HL-60/S4 treated with phorbol 12-myristate 13-acetate at 8.2 ng/mL for 4 days and 3 days (cell line): ENCODE results near the gene RCAN1.
"Not testable (repeated sequence)": the region's sequence is repeated elsewhere in the genome, so short reads cannot be mapped to it uniquely, and the experiment has no call there.

ENCODE experiments used
- in situ Hi-C: fragments of 300-500 bp; cut with MboI; formaldehyde crosslinking; loops from 2 replicates; pipeline ENCODE4 v1.15.0; 2022; ENCODE audit warnings: low sequenced_read_pairs

Gene RCAN1

DNA sequence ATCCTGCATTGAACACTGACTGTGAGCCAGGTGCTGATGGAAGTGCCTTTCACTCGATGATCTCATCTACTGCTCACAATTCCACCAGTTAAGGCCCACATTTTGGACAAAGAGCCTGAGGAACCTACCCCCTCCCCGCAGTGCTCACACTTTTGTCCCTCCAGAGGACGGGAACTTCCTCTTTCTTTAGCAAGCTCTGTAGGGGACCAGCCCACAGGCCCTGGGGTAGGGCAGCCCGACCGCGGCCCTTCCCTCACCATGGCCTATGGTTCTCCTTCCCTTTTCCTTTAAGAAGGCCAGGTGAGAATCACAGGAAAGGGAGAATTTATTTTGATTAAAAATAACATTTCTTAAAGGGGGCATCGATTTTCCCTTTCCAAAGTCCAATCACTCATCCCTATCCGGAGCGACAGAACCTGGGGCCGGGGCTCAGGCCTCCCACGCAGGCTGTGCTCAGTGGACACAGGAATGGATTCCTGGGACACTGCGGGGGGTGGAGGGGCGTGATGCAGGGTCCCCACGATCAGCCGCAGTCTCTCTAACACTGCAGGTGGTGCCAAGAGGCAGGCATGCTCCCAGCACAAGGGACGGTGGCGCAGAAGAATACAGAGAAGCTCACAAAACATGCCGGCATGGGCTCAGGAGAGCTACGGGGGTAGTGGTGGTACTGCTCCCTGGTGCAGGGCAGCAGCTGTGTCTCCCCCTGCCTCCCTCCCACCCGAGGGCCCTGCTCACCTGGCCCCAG, 94.0 kb downstream of the RCAN1 start:
- in situ Hi-C loops: no loop called here

DNA sequence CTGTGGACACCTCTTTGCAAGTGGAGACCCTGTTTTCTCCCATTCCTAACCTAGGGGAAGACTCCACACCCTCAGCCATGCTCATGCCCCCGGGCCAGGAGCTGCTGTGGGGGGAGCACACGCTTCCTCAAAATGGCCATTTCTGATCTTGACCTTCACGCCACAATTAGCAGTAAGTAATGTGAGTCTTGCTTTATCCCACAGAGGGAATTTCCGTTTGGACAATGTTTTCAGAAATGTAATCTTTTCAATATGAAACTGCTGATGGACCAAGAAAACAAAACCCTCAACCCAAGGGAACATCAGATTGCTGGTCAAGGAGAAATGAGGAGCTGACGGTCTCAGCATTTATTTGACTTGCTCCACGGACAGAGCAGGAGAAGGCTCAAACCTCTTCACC, 94.6 kb downstream of the RCAN1 start:
- in situ Hi-C loops: no loop called here

DNA sequence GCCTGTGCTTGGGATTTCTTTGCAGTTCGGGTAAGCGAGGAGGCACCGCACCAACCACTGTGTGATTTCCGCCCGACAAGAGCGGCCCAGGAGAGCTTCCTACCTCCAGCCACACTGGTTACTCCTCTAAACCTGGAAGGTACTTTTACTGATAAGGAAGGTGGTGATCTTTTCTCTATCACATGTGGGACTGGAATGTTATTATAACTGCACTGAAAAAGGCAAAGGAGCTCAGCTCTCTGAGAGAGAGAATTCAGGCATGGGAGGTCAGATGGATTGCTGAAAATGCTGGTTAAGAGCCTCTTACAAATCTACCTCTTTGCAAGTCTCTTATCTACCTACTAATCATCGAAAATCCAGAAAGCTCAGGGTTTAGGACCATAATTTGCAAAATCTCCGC, 95.2 kb downstream of the RCAN1 start:
- in situ Hi-C loops: no loop called here

DNA sequence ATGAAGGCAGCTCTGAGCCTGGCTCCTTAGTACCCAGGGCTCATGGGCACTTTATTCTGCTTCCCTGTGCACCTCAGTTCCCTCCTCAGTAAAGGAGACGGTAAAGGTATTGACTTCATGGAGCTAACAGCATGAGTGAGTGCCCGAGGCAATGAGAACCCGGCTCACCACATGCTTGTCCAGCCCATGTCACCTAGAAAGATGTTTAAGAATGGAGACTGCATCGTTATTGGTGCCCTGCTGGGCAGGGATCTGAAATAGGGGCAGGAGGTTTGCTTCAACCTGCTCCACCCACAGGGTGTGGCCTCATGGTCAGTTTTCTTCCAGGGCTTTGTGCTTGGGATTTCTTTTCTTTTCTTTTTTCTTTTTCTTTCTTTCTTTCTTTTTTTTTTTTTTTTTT, 95.9 kb downstream of the RCAN1 start:
- in situ Hi-C loops: no loop called here

DNA sequence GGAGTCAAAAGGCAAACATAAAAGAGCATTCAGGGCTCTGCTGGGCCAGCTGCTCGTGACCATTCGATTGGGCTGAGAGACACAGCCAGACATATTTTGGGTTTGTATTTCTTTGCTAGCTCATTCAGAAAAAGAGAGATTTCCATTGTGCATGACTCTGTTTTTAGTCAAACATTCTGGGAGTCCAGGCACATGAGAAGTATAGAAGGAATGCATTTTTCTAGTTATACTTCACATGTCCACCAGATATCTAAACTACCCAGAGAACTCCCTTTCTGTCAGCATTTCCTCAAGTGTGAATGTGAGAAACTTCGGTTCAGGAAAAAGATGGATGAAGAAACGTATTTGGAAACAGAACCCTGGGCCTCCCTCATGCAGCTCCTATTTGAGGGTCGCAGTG, 96.6 kb downstream of the RCAN1 start:
- in situ Hi-C loops: no loop called here

DNA sequence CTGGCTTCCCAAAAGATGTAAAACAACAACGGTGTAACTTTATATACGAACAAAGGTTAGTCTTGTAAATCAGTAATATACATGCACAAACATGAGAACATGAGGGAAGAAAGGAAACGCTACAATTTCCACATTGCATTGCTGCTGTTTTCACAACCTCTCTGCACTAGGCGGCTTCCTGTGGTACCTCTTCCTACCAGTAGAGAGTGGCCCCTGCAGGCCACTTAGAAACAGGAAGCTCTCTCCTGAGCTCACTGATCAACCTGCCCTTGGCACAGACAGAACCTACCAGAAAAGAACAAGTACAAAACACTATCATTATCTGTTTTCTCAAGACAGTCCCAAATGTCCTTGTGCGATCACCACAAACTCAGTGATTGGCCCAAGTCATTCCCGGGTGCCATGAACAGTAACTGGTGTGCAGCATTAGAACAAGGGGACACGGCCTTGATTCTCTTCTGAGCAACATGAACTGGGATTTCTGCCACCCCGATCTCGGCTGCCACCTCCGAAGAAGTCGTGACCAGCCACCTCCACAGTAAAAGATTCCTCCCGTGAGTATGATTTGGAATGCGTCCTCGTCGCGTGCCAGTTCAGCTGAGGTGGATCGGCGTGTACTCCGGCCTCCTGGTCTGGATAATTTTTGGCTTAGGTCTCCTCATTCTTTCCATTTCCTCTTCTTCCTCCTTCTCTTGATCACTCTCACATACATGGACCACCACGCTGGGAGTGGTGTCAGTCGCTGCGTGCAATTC, 97.2 kb downstream of the RCAN1 start:
- in situ Hi-C loops: no loop called here

DNA sequence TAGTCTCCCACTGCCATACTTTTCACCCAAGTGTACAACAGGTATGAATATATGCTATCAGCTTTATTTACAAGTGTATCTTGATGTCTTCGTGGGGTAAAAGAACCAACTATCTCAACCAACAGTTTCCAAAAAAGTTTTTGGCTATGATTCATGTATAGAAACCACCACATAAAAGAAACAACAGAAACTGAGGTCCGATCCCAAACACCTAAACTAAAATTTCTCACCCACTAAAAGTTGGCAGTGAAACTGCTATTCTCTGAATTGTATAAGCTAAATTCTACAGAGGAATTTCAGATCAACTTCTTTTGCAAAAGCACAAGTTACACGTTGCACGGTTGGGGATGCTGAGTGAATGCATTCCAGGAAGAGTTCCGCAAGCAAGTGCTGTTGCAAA, 97.9 kb downstream of the RCAN1 start:
- in situ Hi-C loops: no loop called here

DNA sequence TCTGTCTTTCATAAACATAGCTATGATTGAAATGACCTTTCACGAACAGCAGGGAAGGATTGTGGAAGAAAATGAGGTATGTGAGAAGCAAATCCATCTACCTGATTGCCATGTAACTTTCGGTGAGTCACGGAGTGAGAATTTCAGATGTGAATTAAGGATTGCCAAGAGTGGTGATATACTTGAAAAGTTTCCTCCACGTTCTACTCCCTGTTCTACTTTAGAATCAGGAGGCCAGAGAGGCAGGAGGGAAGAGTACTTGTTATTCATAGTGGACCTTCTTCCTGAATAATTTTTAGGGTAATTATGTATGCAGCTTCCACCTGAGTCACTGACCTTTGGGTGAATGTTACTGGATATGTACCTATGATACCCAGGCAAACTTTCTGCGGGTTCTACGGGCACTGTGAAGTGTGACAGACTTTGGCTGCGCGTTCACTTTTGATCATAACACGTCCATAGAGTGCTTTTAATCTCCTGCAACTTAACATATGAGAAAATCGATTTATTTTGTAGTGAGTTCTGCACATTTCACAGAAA, 100.3 kb downstream of the RCAN1 start:
- in situ Hi-C loops: no loop called here

DNA sequence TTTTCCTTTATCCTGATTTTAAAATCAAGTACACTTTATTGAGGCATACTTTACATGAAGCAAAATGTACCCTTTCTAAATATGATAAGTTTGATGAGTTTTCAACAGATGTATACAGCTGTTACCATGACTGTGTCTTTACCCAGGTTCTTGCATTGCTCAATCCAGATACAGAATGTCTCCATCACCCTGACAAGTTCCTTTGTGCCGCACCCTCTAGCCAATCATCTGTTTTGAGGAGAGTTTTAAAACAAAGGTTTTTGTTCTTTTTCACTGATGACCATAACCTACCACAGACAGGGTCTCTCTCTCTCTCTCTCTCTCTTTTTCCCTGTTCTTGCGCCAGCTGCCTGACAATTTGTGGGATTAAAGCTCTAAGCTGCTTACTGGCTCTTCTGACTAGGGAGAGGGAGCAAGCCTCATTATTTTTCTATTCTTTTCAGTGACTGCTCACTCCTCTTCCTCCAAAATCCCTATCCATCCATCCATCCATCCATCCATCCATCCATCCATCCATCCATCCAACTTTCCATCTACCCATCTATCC, 101.7 kb downstream of the RCAN1 start:
- in situ Hi-C loops: no loop called here

DNA sequence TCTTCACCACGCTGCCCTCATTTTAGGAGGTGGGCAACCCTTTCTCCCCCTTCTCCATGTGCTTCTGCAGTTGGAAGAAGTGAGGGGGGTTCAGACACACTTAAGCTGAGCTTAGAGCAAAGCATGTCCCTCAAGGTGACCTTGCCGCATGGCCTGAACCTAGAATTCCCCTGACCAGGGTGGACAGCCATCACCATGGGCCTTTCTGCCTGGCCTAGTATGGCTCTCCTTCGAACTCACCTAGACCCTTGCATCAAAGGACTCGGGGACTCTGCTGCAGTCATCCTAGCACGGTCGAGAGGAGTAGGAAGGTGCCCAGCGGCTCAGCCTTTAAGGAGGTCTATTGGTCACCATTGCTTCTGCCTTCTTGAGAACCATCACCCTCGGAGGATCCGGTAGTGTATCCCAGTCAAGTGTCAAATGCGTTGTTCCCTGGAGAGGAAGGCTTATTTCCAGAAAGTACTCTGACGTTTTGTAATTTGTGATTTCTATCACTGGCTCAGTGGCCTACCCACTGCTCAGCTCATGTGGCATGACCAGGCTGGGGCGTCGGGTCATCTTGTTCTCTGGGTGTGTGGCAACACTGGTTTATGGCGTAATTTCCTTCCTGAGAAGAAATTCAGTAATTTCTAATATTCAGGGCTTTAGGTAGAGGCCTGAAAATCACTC, 103.0 kb downstream of the RCAN1 start, which contains the start of gene KCNE1:
Gene KCNE1 (minus strand): TSS at position 424 of the 669 bp plus-strand sequence. CDS start 62,576 bp downstream, outside the sequence.
- in situ Hi-C loops: no loop called here

DNA sequence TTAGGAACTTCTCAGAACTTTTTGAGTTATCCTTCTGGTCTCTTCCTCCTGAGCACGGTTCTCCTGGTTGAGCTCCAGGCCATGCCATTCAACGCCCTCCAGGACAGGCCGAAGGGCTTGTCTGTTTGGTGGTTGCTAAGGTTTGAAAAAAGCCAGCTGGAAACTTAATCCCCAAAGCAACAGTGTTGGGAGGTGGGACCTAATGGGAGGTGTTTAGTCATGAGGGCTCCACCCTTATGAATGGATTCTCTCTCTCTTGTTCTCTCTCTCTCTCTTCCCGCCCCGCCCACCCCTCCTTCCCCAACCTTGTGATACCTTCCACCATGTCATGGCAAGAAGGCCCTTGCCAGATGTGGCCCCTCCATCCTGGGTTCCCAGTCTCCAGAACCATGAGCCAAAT, 103.7 kb downstream of the RCAN1 start:
- in situ Hi-C loops: no loop called here

DNA sequence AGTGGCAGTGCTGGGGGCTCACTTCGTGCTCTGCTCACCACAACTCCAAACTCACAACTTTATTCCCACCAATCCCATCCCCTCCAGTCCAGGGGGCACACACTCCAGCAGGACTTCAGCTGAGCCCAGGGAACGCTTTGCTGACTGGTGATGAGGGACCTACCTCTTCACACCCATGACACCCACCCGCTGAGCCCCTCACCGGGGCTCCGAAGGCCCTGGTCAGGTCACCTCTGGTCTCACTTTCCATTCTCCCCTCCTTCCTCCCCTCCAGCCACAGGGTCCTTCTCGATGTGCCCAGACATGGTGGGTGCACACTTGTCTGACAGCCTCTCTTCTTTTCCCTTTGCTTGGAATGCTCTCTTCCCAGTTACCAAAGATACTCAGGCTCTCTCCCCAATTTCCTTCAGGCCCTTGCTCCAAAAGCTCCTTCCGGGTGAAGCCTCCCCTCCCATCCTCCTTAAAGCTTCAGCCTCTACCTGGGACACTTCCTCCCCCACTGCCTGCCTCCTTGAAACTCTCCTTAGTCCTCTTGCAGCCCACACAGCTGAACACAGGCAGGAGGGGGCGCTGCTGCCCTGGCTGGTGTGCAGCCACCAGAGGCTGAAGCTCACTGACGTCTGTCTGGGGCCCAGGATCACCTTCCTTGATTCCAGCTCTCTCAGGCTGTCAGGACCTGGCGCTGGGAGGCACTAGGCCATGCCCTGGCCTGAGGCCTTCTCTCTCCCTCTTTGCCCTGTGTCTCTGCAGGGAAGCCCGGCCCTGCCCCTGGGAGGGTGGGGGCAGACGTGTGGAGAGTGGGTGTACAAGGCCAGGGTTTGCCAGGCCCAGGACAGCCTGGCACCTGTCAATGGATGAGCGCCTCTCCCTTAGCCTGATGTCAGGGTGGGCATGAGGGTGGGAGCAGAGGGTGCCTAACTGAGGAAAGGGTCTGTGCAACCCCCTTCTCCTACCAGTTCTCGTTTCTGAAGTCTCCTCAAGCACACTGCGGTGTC, 104.5 kb downstream of the RCAN1 start:
- in situ Hi-C loops: no loop called here

DNA sequence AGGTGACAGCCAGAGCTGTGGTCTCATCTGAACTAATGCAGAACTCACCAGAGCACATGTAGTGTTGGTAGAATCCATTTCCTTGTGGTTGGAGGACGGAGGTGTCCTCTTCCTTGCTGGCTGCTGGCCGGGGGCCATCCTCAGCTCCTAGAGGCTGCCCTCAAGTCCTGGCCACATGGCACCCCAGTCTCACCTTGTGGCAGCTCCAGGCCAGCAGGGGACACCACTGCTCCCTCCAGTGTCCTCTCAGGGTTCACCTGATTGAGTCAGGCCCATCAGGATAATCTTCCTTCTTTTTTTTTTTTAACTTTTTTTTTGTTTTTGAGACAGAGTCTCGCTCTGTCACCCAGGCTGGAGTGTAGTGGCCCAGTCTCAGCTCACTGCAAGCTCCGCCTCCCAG, 105.8 kb downstream of the RCAN1 start:
- in situ Hi-C loops: no loop called here

DNA sequence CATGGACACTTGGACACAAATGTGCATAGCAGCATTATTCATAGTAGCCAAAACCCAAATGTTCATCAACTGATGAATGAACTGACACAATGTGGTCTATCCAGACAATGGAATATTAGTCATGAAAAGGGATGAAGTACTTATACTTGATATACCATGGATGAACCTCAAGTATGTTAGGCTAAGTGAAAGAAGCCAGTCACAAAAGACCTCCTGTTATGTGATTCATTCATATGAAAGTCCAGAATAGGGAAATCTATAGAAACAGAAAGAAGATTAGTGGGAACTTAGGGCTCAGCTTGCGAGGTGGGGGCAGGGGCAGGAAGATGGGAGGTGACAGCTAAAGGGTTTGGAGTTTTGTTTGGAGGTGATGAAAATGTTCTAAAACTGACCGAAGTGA, 110.3 kb downstream of the RCAN1 start:
- in situ Hi-C loops: no loop called here

DNA sequence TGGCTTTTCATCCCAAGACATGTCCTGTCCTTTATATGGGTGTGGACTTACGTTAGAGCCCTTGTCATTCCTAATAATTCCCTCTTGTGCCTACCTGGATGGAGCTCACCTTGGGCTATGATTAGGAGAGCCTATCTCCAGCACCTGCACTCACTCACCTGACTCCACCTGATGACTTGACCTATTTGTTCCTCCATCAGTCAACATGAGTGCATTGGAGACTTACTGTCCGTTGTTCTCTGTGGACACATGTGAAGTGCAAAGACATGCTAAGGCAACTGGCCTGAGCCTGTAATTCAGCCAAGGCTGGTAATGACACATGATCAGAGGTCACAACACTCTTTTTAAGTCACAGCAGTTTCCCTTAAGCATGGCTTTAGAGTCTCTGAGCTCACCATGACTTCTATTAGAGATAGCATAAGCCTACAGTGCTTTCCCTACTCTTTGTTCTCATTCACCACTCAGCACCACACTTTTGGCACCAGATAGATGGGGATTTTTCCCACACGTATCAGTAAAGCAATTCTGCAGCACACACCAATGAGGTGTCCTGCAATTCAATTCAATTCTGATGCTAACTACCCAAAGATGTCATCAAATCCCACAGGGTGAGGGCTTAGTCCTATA, 112.3 kb downstream of the RCAN1 start:
- in situ Hi-C loops: no loop called here

DNA sequence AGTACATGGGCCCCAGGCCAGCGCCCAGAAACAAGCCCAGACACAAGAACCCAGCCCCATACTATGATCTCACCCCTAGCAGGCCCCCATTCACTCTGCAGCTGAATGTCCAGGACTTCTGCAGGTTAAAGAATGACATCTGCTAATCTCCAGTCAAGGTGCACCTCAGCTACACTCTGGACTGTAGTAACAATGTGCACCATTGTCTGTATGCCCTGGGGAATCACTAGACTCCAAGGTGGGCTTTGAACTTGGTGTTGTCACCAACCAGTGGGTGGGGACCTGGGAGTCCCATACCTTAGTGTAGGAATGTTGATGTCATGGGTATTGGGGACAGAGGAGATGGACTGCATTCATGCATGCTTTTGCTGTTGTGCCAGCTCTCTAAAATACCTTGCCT, 113.2 kb downstream of the RCAN1 start:
- in situ Hi-C loops: no loop called here

DNA sequence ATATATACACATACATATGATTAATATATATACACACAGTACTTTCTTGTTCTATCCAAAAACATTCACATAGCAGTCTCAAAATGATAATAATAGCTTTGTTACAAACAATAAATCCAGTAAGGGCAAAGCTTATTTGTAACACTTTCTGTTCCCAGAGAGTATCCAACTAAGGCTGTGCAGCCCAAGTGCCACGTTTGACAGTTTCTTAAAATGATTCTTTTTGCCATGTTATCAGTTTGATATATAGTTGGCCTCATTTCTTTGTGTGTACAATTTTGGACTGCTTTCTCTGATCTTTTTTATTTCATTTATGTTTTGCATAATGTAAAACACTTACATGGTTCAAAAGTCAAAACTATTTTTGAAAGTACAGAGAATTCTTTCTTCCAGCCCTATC, 114.7 kb downstream of the RCAN1 start:
- in situ Hi-C loops: no loop called here

DNA sequence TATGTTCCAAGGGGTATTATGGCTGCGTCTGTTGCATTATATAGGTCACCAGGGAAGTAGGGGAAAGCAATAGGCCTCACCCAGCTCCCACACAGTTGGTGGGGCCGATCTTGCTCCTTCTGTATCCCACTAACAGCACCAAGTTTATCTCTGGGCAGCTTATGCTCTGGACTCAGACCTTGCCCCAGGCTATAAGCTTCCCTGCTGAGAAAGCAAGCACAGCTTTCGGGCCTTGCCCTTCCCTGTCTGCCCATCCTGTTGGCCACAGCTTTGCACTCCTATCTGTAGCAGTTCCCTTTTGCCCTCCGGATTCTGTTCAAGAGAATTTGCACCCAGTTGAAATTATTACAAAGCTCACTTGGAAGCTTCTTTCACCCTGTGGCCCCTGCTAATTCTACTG, 115.8 kb downstream of the RCAN1 start:
- in situ Hi-C loops: no loop called here

DNA sequence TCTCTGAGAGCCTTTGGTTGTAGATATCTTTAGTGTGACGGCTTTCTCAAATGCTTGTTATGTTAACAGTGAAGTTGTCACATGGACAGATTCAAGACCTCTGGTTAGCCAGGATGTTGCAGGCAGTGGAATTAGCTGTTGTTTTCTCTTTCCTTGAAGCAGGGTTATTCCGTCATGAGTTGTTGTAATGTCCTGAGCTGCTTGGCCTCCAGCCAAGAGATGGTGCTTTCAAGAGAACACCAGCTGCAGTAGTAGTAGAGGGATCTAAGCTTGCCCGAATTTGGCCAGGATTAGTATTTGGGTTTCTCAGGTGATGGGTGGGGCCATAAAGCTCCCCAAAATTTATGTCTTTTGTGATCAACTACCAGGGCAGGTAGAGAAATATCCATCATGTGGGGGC, 116.3 kb downstream of the RCAN1 start:
- in situ Hi-C loops: no loop called here

DNA sequence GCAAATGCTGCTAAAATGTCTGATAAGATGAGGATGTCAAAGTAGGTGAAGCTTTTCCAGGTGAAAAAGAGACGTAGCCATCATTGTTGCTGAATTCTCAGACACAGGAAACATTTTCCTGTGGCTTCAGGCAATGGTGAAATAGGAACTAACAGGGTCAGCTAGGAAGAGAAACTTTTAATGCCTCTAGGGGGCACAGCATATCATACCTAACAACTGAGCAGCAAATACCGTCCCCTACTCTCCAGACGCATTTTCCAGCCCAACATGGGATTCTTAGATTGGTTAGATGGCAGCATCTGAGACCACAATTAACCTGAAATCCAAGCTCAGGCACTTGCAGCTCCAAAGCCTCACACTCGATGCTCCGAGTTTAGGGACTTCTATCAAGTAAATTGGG, 131.1 kb downstream of the RCAN1 start:
- in situ Hi-C loops: not testable (repeated sequence)
